ENCODE results near the gene KCTD2. TPM values are rescaled to one million over a fixed set of nuclear protein-coding genes. Genes with fewer than 3 reads are reported as not detected.
A peak's percentile ranks its signal among the peaks of the same experiment; 100 is the strongest.

Gene KCTD2
- total and polyA plus RNA-seq, 2 of the 13 experiments (the other 11 are each of a cell fraction or from before 2014, with no cell fraction given), result 28.3 to 32.6 TPM

GRCh38 chr17:75010683-75011400 lies 36.2 kb upstream of the KCTD2 start (continued):
- 0 out of 2 replicates have a peak, but pooled peaks have one; percentile 31 for TF ChIP-seq CSRNP1 (CRISPR knock-in tag; IDR thresholded peaks at IDR 0.05)
- TF ChIP-seq RFXANK (CRISPR knock-in tag; IDR thresholded peaks at IDR 0.05), result no peak
- TF ChIP-seq SUZ12 (IDR thresholded peaks at IDR 0.05; ENCODE audit: low read depth, low read length), result no peak
- TF ChIP-seq ZNF318 (CRISPR knock-in tag; IDR thresholded peaks at IDR 0.05), result 0 out of 2 replicates have a peak, but pooled peaks have one; percentile 25
- no peak for TF ChIP-seq FOXO4 (CRISPR knock-in tag; conservative IDR thresholded peaks at IDR 0.05)
- TF ChIP-seq FOXK1 (CRISPR knock-in tag; IDR thresholded peaks at IDR 0.05; ENCODE audit: borderline replicate concordance, low read depth), result no peak
- no peak for TF ChIP-seq FOXC1 (CRISPR knock-in tag; IDR thresholded peaks at IDR 0.05; ENCODE audit: borderline replicate concordance)
- TF ChIP-seq RFX1 (IDR thresholded peaks at IDR 0.05), result peak; percentile 63
- TF ChIP-seq ZFP36 (IDR thresholded peaks at IDR 0.05; ENCODE audit: borderline replicate concordance, low read depth, low read length, partially characterized antibody), result no peak
- TF ChIP-seq ZBTB21 (CRISPR knock-in tag; IDR thresholded peaks at IDR 0.05), result no peak
- TF ChIP-seq, protein P1, sequence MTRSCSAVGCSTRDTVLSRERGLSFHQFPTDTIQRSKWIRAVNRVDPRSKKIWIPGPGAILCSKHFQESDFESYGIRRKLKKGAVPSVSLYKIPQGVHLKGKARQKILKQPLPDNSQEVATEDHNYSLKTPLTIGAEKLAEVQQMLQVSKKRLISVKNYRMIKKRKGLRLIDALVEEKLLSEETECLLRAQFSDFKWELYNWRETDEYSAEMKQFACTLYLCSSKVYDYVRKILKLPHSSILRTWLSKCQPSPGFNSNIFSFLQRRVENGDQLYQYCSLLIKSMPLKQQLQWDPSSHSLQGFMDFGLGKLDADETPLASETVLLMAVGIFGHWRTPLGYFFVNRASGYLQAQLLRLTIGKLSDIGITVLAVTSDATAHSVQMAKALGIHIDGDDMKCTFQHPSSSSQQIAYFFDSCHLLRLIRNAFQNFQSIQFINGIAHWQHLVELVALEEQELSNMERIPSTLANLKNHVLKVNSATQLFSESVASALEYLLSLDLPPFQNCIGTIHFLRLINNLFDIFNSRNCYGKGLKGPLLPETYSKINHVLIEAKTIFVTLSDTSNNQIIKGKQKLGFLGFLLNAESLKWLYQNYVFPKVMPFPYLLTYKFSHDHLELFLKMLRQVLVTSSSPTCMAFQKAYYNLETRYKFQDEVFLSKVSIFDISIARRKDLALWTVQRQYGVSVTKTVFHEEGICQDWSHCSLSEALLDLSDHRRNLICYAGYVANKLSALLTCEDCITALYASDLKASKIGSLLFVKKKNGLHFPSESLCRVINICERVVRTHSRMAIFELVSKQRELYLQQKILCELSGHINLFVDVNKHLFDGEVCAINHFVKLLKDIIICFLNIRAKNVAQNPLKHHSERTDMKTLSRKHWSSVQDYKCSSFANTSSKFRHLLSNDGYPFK (CRISPR knock-in tag; IDR thresholded peaks at IDR 0.05; ENCODE audit: borderline replicate concordance), result peak; percentile 16; the same call in 1 of the 2 replicates
- TF ChIP-seq TGIF2 (CRISPR knock-in tag; IDR thresholded peaks at IDR 0.05), result no peak

All from HepG2 (cell line).